Measurements from ENCODE around the gene PTPN1. TPM values are rescaled to one million over a fixed set of nuclear protein-coding genes. Genes with fewer than 3 reads are reported as not detected.
"Not testable (repeated sequence)": the region's sequence is repeated elsewhere in the genome, so short reads cannot be mapped to it uniquely, and the experiment has no call there.

PTPN1 gene
- total RNA-seq, 1 donor from 2014 or later, result 23.3 TPM

GRCh38 chr20:50522053-50522674, 12.0 kb downstream of the PTPN1 start:
- ATAC-seq (no peak), DNase-seq (ENCODE audit: missing footprints) (no peak)
- intact Hi-C loops (cut with DNase I), result no loop called here

- intact Hi-C loops (cut with DNase I), result no loop called here
- ATAC-seq (no peak), DNase-seq (ENCODE audit: missing footprints) (no peak)
These were observed 13.5 kb downstream of the PTPN1 start for GRCh38 chr20:50523552-50524167.

DNA sequence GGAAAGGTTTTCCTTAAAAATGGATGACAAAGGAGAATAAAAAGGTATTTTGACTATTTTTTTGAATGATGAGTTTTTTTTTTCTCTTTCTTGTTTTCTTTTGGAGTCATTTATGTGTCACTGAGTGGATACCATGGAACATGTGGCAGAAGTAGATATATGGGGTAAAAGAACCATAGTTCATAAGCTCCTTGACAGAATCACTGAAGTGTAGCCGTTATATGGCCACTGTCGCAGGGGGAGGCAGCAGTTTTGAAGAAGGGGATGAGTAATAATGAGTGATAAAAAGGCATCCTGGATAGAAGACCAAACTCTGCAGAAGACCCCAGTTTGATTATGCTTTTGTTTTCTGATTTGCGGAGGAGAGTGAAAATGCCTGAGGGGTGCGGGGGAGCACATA, 15.5 kb downstream of the PTPN1 start:
- intact Hi-C loops (cut with DNase I), result no loop called here
- ATAC-seq, result no peak
- no peak for DNase-seq (ENCODE audit: missing footprints)

DNA sequence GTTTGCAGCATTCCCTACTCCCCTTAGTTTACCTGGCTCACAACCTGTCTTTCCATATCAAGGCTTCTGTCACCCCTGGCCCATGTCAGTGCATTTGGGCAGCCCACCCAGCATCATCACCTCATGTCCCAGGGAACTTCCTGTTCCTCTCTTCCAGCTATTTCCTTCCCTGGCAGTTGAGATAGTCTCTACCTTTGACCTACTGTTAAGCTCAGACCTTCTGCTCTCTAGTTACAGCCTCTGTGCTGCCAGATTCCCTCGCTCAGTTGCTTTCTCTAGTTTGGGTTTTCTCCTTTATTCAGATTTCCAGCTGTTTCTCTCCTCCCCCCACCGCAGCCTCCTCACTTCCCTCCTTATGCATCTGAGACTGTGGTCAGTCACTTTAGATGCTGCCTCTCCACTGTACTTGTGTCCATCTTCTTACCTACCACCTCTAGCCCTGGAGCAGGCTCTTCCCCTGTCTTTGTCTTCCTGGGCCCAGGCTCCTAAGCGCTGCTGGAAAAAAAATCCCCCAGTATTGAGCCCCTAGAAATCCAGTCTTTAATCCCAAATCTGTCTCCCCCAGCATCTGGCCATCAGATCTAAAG, 16.3 kb downstream of the PTPN1 start:
- ATAC-seq, result peak; percentile 37
- intact Hi-C loops (cut with DNase I), result no loop called here
- no peak for DNase-seq (ENCODE audit: missing footprints)

DNA sequence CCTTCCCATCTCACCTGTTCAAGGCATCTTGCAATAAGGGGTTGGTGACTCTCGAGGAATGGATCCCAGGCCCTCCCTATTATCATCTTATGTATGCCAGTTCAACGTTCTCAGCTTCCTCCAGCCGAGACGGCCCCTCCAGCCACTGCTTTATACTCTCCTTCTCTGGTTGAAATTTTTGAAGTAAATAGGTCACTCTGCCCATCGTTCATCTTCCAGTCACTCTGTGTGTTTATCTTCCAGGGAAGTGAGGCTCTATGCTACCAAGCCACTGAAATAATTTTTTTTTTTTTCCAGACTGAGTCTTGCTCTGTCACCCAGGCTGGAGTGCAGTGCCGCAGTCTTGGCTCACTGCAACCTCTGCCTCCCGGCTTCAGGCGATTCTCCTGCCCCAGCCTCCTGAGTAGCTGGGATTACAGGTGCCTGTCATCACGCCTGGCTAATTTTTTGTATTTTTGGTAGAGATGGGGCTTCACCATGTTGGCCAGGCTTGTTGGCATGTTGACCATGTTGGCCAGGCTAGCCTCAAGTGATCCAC, 17.0 kb downstream of the PTPN1 start:
- intact Hi-C loops (cut with DNase I), result no loop called here
- no peak for ATAC-seq
- no peak for DNase-seq (ENCODE audit: missing footprints)

DNA sequence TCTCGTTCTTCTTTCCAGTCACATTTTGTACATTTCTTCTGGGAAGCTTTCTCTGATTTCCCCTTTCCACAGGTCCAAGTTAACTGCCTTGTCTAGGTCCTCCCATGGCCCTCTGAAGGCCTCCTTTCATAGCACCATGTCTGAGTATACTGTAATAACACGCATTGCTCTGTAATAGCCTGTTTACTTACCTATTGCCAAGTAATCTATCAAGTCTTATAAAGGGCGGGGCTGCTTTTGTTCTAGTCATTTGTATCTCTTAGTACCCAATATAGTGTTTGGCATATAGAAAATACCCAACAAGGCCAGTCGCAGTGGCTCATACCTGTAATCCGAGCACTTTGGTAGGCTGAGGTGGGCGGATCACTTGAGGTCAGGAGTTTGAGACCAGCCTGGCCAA, 17.9 kb downstream of the PTPN1 start:
- no peak for ATAC-seq
- DNase-seq (ENCODE audit: missing footprints), result no peak
- intact Hi-C loops (cut with DNase I), result no loop called here

GRCh38 chr20:50528804-50529351, 18.7 kb downstream of the PTPN1 start:
- intact Hi-C loops (cut with DNase I), result no loop called here
- ATAC-seq (peak; percentile 30), DNase-seq (ENCODE audit: missing footprints) (no peak)

DNA sequence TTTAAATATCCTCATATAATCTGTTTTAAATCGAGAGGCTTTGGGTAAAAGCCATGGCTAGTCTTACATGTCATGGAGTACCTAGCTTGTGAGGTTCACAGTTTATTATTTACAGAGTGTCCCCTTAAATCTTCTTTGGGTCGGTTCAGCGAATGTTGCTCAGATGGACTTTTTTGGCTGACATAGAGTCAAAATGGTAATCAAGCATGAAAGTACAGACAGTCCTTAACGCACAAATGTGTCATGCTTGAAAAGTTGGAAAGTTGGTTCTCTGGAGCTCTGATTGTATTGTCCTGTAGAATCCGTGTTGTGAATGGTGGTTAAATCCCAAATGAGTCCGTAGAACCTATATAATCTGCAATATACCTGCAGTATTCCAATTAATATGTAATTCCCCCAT, 22.0 kb downstream of the PTPN1 start:
- ATAC-seq, result no peak
- intact Hi-C loops (cut with DNase I), result no loop called here
- DNase-seq (ENCODE audit: missing footprints), result no peak

GRCh38 chr20:50533061-50533460, 22.9 kb downstream of the PTPN1 start:
- intact Hi-C loops (cut with DNase I), result no loop called here
- DNase-seq (ENCODE audit: missing footprints), result no peak
- no peak for ATAC-seq

DNA sequence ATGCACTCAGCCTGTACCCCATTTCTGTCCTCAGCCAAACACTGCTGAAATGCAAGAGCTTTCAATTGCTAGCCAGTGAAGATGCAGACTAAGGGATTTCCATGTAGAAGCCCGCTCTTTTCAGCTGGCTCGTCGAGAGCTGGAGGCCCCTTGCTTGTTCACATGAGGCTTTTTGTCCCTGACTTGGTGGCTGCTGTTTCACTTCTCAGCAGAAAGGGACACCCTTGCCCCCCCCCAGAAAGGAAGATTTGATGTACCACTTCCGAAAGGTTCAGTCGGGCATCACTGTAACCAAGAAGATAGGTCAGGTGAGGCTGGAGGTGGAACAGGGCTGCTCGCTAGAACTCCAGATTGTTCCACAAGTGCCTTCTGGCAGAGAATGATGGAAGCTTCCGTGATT, 23.3 kb downstream of the PTPN1 start:
- intact Hi-C loops (cut with DNase I), result no loop called here
- no peak for ATAC-seq

DNA sequence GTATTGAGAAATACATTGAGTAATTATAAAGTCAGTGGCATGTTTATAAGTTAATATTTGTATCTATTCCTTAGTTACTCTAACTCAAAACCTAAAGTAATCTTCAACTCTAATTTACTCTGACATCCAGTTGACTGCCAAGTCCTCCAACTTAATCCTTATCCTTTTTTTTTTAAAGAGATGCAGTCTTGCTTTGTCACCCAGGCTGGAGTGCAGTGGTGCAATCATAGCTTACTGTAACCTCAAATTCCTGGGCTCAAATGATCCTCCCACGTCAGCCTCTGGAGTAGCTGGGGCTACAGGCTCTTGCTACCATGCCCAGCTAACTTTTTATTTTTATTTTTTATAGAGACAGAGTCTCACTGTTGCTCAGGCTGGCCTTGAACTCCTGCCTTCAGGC, 24.4 kb downstream of the PTPN1 start:
- DNase-seq (ENCODE audit: missing footprints) (no peak), ATAC-seq (no peak)
- intact Hi-C loops (cut with DNase I), result no loop called here

More for the DNA sequence above, 23.3 kb downstream of the PTPN1 start:
- DNase-seq (ENCODE audit: missing footprints), result no peak

DNA sequence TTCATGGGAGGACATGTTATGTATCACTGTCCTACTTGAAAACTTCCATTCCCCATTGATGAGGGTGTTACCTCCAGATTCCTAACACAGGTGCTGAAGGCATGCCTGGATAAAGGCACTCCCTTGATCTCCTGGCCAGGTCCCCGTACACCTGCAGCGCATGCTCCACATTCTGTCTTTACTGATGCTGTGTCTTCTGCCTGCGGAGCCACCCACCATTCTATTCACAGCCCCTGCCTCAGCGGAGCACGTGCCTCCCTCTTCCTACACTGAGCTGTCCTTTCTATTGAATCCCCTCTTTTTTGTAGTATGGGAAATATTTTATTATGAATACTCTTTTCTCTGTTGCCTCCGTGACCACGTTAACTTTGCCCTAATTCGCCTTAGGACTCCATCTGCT, 25.0 kb downstream of the PTPN1 start:
- DNase-seq (ENCODE audit: missing footprints) (no peak), ATAC-seq (no peak)
- intact Hi-C loops (cut with DNase I), result no loop called here

GRCh38 chr20:50536333-50536732, 26.1 kb downstream of the PTPN1 start:
- DNase-seq (ENCODE audit: missing footprints) (no peak), ATAC-seq (no peak)
- intact Hi-C loops (cut with DNase I), result no loop called here

DNA sequence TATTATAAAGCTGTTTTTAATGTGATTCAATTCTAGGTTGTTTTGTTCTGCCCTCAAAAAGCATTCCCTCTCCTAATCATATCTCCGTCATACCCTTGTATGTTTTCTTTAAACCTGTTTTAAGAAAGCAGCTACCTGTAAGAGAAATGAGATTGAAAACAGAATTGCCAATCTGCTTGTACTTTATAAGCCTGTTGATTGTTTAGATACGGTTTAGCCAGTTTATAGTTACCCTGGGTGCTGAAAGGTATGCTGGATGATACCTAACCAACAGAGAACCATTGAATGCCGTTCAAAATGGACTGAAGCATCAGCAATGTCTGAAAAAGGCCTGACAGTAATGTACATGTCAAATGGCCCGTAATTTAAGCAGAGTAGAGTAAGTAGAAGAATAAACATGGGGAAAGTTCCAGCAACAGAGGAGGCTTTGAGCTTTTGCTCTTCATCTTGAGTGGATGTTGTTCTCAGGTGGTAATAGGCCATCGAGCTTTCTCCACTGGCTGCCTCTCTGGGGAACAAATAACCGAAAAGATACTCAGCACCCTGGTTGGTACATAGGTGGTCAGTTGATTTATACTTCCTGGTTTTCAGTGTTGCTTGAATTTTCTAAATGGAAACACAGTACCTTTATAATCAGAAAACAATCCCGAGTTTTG, 27.5 kb downstream of the PTPN1 start:
- DNase-seq (ENCODE audit: missing footprints) (no peak), ATAC-seq (no peak)
- intact Hi-C loops (cut with DNase I), result no loop called here

DNA sequence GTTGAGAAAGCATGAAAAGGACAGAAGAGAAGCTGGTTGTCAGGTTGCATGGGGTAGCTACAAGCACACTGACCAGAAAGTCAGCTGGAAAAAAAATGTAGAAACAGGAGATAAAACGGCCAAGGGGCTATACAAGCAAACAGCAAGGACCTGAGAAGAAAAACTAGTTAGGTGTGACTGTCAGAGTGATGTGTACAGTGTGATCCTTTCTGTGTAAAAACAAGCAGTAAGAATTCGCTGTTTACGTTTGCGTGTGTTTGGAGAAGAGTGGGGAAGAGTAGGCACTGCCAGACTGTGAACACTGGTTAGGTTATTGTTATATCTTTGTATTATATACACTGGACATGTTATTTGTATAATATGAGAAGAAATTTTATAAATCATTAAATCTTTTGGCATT, 28.1 kb downstream of the PTPN1 start:
- DNase-seq (ENCODE audit: missing footprints), result no peak
- no peak for ATAC-seq
- intact Hi-C loops (cut with DNase I), result no loop called here

GRCh38 chr20:50539798-50540197, 29.6 kb downstream of the PTPN1 start:
- DNase-seq (ENCODE audit: missing footprints); intact Hi-C loops (cut with DNase I); ATAC-seq: not testable (repeated sequence)

DNA sequence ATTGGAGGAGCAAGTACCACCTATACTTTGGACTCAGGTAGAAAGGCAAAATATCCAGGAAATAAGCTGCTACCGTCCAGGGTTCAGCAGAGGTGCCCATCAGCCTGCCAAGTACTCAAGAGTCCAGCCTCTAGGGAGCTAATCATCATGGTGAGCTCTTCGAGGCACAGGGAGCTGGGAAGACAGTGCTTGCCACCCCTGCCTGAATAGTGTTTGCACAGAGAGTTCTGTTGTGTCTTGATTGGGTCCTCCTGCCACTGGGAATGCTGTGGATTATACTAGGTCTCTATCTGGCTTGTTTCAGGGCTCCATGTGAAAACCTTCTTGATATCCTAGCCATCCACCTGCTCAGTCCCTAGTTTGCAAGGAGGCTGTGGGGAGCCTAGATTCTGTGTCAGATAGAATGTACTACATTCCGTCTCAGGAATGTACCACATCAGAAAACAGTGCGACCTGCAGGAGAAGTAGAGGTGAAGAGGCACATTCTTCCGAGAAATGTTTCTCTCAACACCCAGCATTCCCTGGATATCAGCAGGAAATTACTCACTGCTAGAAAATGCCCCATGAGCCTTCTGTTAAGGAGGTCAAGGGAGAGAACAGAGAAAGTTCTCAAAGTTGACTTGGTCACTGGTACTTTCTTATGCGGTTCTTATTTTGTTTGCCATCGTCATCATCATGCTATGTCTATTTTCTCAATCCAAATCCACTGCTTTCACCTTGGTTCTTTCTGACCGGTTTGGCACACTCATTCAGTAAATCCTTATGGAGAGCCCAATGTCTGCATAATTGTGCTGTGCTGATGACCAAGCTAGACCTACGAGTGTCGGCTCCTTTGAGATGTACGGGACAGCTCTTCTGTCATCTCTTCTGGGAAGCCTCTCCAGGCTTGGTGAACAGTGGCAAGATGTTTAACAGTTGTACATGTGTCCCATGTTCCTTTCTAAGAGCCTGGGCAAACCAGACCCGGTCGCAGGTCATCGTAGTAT, 30.7 kb downstream of the PTPN1 start:
- DNase-seq (ENCODE audit: missing footprints), result no peak
- ATAC-seq, result peak; percentile 49
- intact Hi-C loops (cut with DNase I), result no loop called here

DNA sequence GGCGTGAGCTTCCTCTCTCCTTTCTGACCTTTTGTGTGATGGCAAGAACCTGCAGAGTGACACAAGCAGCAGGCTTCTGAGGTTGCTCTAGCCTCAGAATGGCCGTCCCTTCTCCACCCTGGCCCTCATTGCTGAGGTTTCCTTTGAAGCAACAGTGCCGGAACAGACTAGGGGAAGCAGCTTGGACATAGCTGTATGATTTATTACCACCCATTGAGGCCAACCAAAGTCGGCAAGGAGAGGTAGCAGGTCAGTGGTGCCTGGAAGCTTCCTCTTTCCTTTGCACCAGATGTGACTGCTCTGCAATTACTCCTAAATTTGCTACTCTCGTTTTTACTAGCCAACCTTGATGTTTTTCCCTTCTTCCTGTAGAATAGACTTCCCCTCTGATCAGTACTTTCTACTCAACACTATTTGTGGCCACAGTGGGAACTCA, 31.4 kb downstream of the PTPN1 start:
- DNase-seq (ENCODE audit: missing footprints), result no peak
- ATAC-seq, result no peak

More for the DNA sequence above, 31.4 kb downstream of the PTPN1 start:
- intact Hi-C loops (cut with DNase I), result no loop called here
